CD4-positive, alpha-beta T cell treated with Interferon gamma for 1 hour (primary cell): Measurements from ENCODE around the gene RSPH9.
A peak's percentile ranks its signal among the peaks of the same experiment; 100 is the strongest.

ENCODE experiments used
- DNase-seq: peaks from one replicate; pipeline ENCODE4 v3.0.0-alpha.2; 2020

The RSPH9 gene

GRCh38 chr6:43714311-43715055 lies 69.6 kb downstream of the RSPH9 start:
- no peak for DNase-seq

- peak; percentile 67 for DNase-seq
These were observed 70.4 kb downstream of the RSPH9 start for GRCh38 chr6:43715056-43715788.

DNA sequence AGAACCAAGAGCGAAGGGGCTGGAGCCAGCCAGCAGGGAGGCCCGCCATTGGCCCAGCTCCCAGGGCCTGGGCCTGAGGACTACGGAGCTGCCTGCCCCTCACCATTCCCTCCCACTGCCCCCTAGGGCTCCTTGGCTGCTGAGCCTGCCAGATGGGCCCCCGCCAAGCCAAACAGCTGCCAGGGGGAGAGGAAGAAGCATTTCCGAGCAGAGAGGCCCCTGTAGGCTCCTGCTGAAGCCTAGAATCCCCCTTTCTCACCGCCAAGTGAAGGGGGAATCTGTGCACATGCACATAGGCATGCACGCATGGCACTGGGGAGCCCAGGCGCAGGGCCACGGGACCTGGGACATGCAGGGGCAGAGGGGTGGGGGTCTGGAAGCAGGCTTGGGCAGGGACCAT lies 71.3 kb downstream of the RSPH9 start:
- DNase-seq: no peak

- DNase-seq: no peak
These were observed 72.6 kb downstream of the RSPH9 start for GRCh38 chr6:43717389-43717788.

DNA sequence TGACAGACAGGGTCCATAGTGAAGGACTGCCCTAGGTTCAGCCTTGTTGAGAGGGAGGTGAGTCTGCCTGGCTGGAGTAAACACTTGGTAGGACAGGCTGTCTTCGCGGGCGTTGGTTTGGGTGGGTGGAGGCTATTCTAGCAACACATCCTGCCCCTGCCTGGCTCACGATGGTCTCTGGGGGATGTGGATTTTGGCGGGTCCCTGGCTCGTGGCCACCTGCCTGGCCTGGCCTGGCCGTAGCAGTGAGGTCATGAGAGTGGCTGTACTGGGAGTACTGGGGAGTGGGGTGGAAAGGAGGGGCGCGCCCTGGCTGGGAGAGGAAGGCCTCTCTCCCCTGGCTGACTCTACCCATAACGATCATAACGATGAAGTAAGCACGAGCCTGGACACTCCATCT lies 73.0 kb downstream of the RSPH9 start:
- no peak for DNase-seq

DNA sequence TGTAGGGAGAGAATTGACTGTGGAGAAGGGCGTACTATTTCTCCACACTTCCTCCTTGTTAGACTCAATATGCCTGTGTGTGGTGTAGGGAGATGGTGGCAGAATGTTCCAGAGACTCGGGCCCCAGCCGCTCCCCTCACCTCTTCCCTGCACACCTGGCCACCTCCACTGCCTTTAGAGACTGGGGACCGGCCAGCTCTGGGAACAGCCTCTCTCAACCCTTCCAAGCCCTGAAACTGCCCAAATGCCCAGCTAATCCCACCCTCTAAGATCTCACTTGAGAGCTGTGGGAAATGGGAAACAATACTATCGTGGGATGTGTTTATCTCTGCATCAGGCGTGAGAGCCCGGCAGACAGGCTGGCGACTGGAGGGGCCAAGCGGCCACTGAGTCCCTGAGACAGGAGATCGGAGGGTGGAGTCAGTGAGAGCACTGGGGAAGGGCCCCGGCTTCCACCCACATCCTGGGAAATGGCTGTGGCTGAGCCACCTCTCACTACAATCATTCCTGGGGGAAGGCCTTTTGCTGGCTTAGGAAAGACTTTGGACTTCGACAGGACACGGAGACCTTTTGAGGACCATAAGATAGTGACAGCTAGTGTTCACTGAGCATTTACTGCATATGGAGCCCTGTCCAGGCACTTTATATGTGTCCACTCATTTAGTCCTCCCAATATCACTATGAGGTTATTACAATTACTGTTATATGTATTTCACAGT lies 73.7 kb downstream of the RSPH9 start:
- DNase-seq: no peak

GRCh38 chr6:43719511-43719910 lies 74.7 kb downstream of the RSPH9 start:
- DNase-seq: no peak

DNA sequence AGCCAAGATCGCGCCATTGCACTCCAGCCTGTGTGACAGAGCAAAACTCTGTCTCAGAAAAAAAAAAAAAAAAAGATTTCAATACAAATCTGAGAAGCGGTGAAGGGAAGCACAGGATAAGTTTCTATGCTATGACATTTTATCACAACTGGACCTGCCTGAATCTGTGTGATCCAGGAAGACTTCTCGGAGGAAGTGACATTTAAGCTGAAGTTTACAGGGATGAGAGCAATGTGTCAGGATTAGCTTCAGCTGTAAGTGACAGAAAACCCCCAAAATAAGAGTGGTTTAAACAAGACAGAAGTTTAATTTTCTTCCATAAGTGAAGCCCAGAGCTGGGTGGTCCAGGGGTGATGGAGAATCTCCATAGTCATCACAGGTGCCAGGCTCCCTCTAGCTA lies 76.2 kb downstream of the RSPH9 start:
- no peak for DNase-seq
